PC-9 (cell line): ENCODE results near the gene ZBTB18.

Source experiments
- CTCF ChIP-seq: fragments of 200-600 bp; sonication (generic); conservative IDR thresholded peaks from 2 replicates; pipeline ENCODE4 v1.6.1; 2017; ENCODE audit warnings: mixed run types, antibody characterized with exemption, mild to moderate bottlenecking, moderate library complexity
- EZH2 ChIP-seq: fragments of 200-600 bp; sonication (generic); IDR thresholded peaks from 2 replicates; pipeline ENCODE4 v1.8.0; 2017; ENCODE audit warnings: antibody characterized with exemption, low read depth

DNA sequence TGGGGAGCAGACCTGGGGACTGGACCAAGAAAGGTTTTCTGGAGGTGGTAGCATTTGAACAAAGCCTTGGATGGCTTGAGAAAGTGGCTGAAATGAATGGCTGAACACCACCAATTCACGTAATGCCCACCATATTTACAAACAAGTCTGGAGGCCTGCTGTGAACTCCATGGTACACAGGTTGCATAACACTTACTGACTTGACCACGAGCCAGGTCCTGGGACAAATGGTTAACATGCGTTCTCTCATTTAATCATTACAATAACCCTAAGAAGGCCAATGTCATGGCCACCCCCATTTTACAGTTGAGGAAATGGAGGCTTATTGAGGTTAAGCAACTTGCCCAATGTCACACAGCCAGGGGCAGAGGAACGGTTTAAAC is 44.4 kb downstream of the ZBTB18 start:
- TF ChIP-seq CTCF (no peak), EZH2 (no peak)
